GM18868 (cell line): ENCODE measurements around the gene DUSP14.

Experiments used
- ATAC-seq: cut with Tn5 transposase; IDR thresholded peaks from one replicate; pipeline ENCODE4 v1.9.1; 2021; ENCODE audit warnings: mild to moderate bottlenecking, moderate library complexity; ENCODE audit not compliant: unreplicated experiment

Gene DUSP14

GRCh38 chr17:37555386-37555785 is 65.7 kb downstream of the DUSP14 start:
- no peak for ATAC-seq

- ATAC-seq, result no peak
These were observed 67.8 kb downstream of the DUSP14 start for GRCh38 chr17:37557482-37557881.

- no peak for ATAC-seq
These were observed 68.6 kb downstream of the DUSP14 start for GRCh38 chr17:37558299-37558698.

DNA sequence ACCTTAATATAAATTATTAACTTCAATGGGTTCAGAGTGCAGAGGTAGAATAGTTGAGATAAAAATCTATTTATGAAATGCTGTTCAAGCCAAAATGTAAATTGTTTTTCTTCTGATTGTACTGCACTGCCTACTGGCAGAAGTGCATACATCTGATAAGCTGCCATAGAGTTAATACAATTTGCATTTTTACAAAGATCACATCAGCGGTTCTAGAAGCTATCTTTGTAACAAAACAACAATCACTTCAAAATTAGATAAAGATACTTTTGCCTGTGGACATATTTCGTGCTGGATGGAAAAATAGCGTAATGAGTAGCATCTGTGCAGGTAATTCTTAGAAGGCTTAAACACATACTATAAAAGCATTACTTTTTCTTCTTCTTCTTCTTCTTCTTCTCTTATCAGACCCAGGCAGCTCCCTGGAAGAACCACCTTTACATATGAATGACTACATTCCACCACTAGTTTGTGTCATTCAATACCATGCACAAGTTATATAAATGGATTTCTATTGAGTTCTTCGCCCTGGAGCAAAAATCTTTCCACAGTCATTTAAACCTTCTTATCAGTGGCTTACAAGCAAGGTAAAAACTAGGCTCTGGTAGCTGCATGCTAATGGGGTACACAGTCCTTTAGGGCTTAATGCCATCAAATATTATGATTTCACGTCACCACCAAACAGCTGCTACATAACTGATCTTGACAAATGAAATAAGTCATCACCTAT is 72.5 kb downstream of the DUSP14 start:
- no peak for ATAC-seq
